SK-N-MC (cell line): Measurements from ENCODE around the gene CTLA4.

ENCODE experiments used
- EZH2 ChIP-seq: fragments of 200-600 bp; sonication (generic); IDR thresholded peaks from one replicate; pipeline ENCODE4 v1.6.1; 2017; ENCODE audit warnings: antibody characterized with exemption
- FOXP2 ChIP-seq: optimal IDR thresholded peaks from 2 replicates; pipeline ENCODE3; 2011; ENCODE audit warnings: mild to moderate bottlenecking, moderate library complexity; ENCODE audit not compliant: insufficient read depth; ENCODE audit errors: extremely low read length, control extremely low read depth
- POLR2AphosphoS5 ChIP-seq: IDR thresholded peaks from 2 replicates; pipeline ENCODE4 v1.6.1; 2012; ENCODE audit warnings: mild to moderate bottlenecking, low read depth, low read length, borderline replicate concordance

- TF ChIP-seq EZH2 (no peak), POLR2AphosphoS5 (no peak), FOXP2 (no peak)
These were observed 24.6 kb downstream of the CTLA4 start for GRCh38 chr2:203892207-203892606.
